ENCODE results near the gene DAAM2.

Gene DAAM2

GRCh38 chr6:39773782-39774181 is 18.4 kb upstream of the DAAM2 start:
- TF ChIP-seq ZNF274 (IDR thresholded peaks at IDR 0.05; ENCODE audit: low read depth, low read length): no peak
- no peak overlapping the region for H3K4me3 ChIP-seq (ENCODE audit: low read length)

- no peak for TF ChIP-seq ZNF274 (IDR thresholded peaks at IDR 0.05; ENCODE audit: low read depth, low read length)
- H3K4me3 ChIP-seq (ENCODE audit: low read length): no peak overlapping the region
Measured at GRCh38 chr6:39776581-39776980, 15.6 kb upstream of the DAAM2 start.

- TF ChIP-seq ZNF274 (IDR thresholded peaks at IDR 0.05; ENCODE audit: low read depth, low read length): no peak
- no peak overlapping the region for H3K4me3 ChIP-seq (ENCODE audit: low read length)
Measured at GRCh38 chr6:39777218-39777617, 15.0 kb upstream of the DAAM2 start.

GRCh38 chr6:39777661-39778060 is 14.5 kb upstream of the DAAM2 start:
- TF ChIP-seq ZNF274 (IDR thresholded peaks at IDR 0.05; ENCODE audit: low read depth, low read length): no peak
- no peak overlapping the region for H3K4me3 ChIP-seq (ENCODE audit: low read length)

GRCh38 chr6:39778581-39779255 is 13.5 kb upstream of the DAAM2 start:
- no peak overlapping the region for H3K4me3 ChIP-seq (ENCODE audit: low read length)
- TF ChIP-seq ZNF274 (IDR thresholded peaks at IDR 0.05; ENCODE audit: low read depth, low read length): no peak

GRCh38 chr6:39785281-39785680 is 6.9 kb upstream of the DAAM2 start:
- no peak overlapping the region for H3K4me3 ChIP-seq (ENCODE audit: low read length)
- no peak for TF ChIP-seq ZNF274 (IDR thresholded peaks at IDR 0.05; ENCODE audit: low read depth, low read length)

- no peak for TF ChIP-seq ZNF274 (IDR thresholded peaks at IDR 0.05; ENCODE audit: low read depth, low read length)
- no peak overlapping the region for H3K4me3 ChIP-seq (ENCODE audit: low read length)
Measured at GRCh38 chr6:39786649-39787048, 5.5 kb upstream of the DAAM2 start.

GRCh38 chr6:39787322-39787721 is 4.9 kb upstream of the DAAM2 start:
- no peak overlapping the region for H3K4me3 ChIP-seq (ENCODE audit: low read length)
- TF ChIP-seq ZNF274 (IDR thresholded peaks at IDR 0.05; ENCODE audit: low read depth, low read length): no peak

GRCh38 chr6:39790772-39791171 is 1.4 kb upstream of the DAAM2 start:
- H3K4me3 ChIP-seq (ENCODE audit: low read length): no peak overlapping the region
- TF ChIP-seq ZNF274 (IDR thresholded peaks at IDR 0.05; ENCODE audit: low read depth, low read length): no peak

- TF ChIP-seq ZNF274 (IDR thresholded peaks at IDR 0.05; ENCODE audit: low read depth, low read length): no peak
Measured at GRCh38 chr6:39791311-39791710, 865 bp upstream of the DAAM2 start.

GRCh38 chr6:39792540-39793450 is 619 bp downstream of the DAAM2 start:
- no peak for TF ChIP-seq ZNF274 (IDR thresholded peaks at IDR 0.05; ENCODE audit: low read depth, low read length)
- H3K4me3 ChIP-seq (ENCODE audit: low read length): peak overlapping the region; percentile 37; the same call in 1 of the 2 replicates

More at GRCh38 chr6:39791311-39791710, 865 bp upstream of the DAAM2 start:
- H3K4me3 ChIP-seq (ENCODE audit: low read length): no peak overlapping the region

- no peak overlapping the region for H3K4me3 ChIP-seq (ENCODE audit: low read length)
- TF ChIP-seq ZNF274 (IDR thresholded peaks at IDR 0.05; ENCODE audit: low read depth, low read length): no peak
Measured at GRCh38 chr6:39793516-39793915, 1.3 kb downstream of the DAAM2 start.

GRCh38 chr6:39794231-39794630 is 2.1 kb downstream of the DAAM2 start:
- no peak for TF ChIP-seq ZNF274 (IDR thresholded peaks at IDR 0.05; ENCODE audit: low read depth, low read length)

GRCh38 chr6:39797751-39798150 is 5.6 kb downstream of the DAAM2 start:
- no peak for TF ChIP-seq ZNF274 (IDR thresholded peaks at IDR 0.05; ENCODE audit: low read depth, low read length)
- no peak overlapping the region for H3K4me3 ChIP-seq (ENCODE audit: low read length)

More at GRCh38 chr6:39794231-39794630, 2.1 kb downstream of the DAAM2 start:
- H3K4me3 ChIP-seq (ENCODE audit: low read length): no peak overlapping the region
